ENCODE results near the gene MKLN1. TPM values are rescaled to one million over a fixed set of nuclear protein-coding genes. Genes with fewer than 3 reads are reported as not detected.

The MKLN1 gene
- total RNA-seq, 1 experiment from 2014 or later, result 61.1 TPM

- intact Hi-C loops (cut with micrococcal nuclease; ENCODE audit: unreplicated experiment), result no loop called here
- H3F3A ChIP-seq (ENCODE audit: insufficient read depth, low read depth), result no peaks in the 10 kb centered on the region
- H3K4me2 ChIP-seq, result no peak overlapping the region
- TF ChIP-seq, protein P1, sequence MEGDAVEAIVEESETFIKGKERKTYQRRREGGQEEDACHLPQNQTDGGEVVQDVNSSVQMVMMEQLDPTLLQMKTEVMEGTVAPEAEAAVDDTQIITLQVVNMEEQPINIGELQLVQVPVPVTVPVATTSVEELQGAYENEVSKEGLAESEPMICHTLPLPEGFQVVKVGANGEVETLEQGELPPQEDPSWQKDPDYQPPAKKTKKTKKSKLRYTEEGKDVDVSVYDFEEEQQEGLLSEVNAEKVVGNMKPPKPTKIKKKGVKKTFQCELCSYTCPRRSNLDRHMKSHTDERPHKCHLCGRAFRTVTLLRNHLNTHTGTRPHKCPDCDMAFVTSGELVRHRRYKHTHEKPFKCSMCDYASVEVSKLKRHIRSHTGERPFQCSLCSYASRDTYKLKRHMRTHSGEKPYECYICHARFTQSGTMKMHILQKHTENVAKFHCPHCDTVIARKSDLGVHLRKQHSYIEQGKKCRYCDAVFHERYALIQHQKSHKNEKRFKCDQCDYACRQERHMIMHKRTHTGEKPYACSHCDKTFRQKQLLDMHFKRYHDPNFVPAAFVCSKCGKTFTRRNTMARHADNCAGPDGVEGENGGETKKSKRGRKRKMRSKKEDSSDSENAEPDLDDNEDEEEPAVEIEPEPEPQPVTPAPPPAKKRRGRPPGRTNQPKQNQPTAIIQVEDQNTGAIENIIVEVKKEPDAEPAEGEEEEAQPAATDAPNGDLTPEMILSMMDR (conservative IDR thresholded peaks at IDR 0.05), result no peak
- no peak for TF ChIP-seq EZH2 (IDR thresholded peaks at IDR 0.05; ENCODE audit: low read depth)
- ChIA-PET POLR2A (ENCODE audit: unreplicated experiment) (no interaction called here), CTCF (interaction anchor here (0.5 kb wide), 1 partner anchor 96 kb away, joined by 3 read pairs; no protein-coding TSS in a partner anchor)
- BruUV-seq (replicated peaks), result no TSS peak
- H3K27me3 ChIP-seq (ENCODE audit: insufficient read depth, low read depth), result no peaks in the 10 kb centered on the region
- H3K4me1 ChIP-seq (replicated peaks; ENCODE audit: insufficient read depth), result no peaks in the 10 kb centered on the region
- no peaks in the 10 kb centered on the region for H4K20me1 ChIP-seq (ENCODE audit: insufficient read depth)
- no peaks in the 10 kb centered on the region for H3K36me3 ChIP-seq (ENCODE audit: low read depth)
- H3K9me3 ChIP-seq (ENCODE audit: insufficient read depth, low read depth), result peaks cover 27% of the 10 kb centered on the region
- DNase-seq, result no peak
- H3K9me2 ChIP-seq (ENCODE audit: insufficient read depth), result no peaks in the 10 kb centered on the region
- H3K4me3 ChIP-seq, result no peak overlapping the region
- H3K79me2 ChIP-seq (ENCODE audit: low read depth), result no peaks in the 10 kb centered on the region
- H3K27ac ChIP-seq, result no peak overlapping the region
- H2AFZ ChIP-seq, result no peak overlapping the region
Measured at GRCh38 chr7:131306777-131307176, 20.9 kb upstream of the MKLN1 start.

- CTCF ChIA-PET, result no interaction called here
- H3K36me3 ChIP-seq (ENCODE audit: low read depth), result no peaks in the 10 kb centered on the region
- intact Hi-C loops (cut with micrococcal nuclease; ENCODE audit: unreplicated experiment), result no loop called here
Measured at GRCh38 chr7:131307627-131308026, 20.0 kb upstream of the MKLN1 start.

DNA sequence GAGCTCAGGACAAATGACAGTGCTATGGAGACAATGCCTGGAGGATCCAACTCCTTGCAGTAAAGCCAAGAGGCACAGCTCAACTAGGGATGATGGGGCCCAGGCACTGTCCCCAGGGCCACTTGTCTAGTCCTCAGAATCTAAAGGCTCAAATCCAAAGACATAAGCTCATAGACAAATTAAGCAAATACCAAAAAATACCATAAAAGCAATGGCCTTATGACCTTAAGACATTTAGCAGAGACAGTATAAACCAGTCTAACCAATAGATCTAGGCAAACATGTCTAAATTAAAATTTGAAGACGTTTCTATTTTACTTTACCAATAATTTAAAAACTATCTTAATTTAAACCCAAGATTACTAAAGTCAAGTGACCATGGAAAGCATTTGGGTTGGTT lies 14.8 kb upstream of the MKLN1 start:
- H3K4me2 ChIP-seq, result no peak overlapping the region
- H3K4me3 ChIP-seq, result no peak overlapping the region
- H3K4me1 ChIP-seq (replicated peaks; ENCODE audit: insufficient read depth), result no peaks in the 10 kb centered on the region
- no peaks in the 10 kb centered on the region for H3K79me2 ChIP-seq (ENCODE audit: low read depth)
- ChIA-PET POLR2A (ENCODE audit: unreplicated experiment) (no interaction called here), CTCF (interaction anchor here (1.1 kb wide), 1 partner anchor 9 kb away, joined by 4 read pairs; no protein-coding TSS in a partner anchor)
- no peak for DNase-seq
- intact Hi-C loops (cut with micrococcal nuclease; ENCODE audit: unreplicated experiment), result no loop called here
- peaks cover 30% of the 10 kb centered on the region for H3K9me3 ChIP-seq (ENCODE audit: insufficient read depth, low read depth)
- H3F3A ChIP-seq (ENCODE audit: insufficient read depth, low read depth), result no peaks in the 10 kb centered on the region; the same call in 1 of the 2 replicates
- BruUV-seq (replicated peaks), result no TSS peak
- no peaks in the 10 kb centered on the region for H4K20me1 ChIP-seq (ENCODE audit: insufficient read depth)
- no peaks in the 10 kb centered on the region for H3K36me3 ChIP-seq (ENCODE audit: low read depth)
- H2AFZ ChIP-seq, result no peak overlapping the region
- H3K9me2 ChIP-seq (ENCODE audit: insufficient read depth), result no peaks in the 10 kb centered on the region
- H3K27ac ChIP-seq, result no peak overlapping the region
- no peaks in the 10 kb centered on the region for H3K27me3 ChIP-seq (ENCODE audit: insufficient read depth, low read depth)
- TF ChIP-seq, protein P1 (conservative IDR thresholded peaks at IDR 0.05), result no peak
- TF ChIP-seq EZH2 (IDR thresholded peaks at IDR 0.05; ENCODE audit: low read depth), result no peak

More at GRCh38 chr7:131307627-131308026, 20.0 kb upstream of the MKLN1 start:
- H3K79me2 ChIP-seq (ENCODE audit: low read depth), result no peaks in the 10 kb centered on the region
- no peak for TF ChIP-seq EZH2 (IDR thresholded peaks at IDR 0.05; ENCODE audit: low read depth)
- TF ChIP-seq, protein P1 (conservative IDR thresholded peaks at IDR 0.05), result no peak
- H3F3A ChIP-seq (ENCODE audit: insufficient read depth, low read depth), result no peaks in the 10 kb centered on the region
- no peak overlapping the region for H2AFZ ChIP-seq
- POLR2A ChIA-PET (ENCODE audit: unreplicated experiment), result no interaction called here
- H4K20me1 ChIP-seq (ENCODE audit: insufficient read depth), result no peaks in the 10 kb centered on the region
- H3K9me2 ChIP-seq (ENCODE audit: insufficient read depth), result no peaks in the 10 kb centered on the region
- no peaks in the 10 kb centered on the region for H3K27me3 ChIP-seq (ENCODE audit: insufficient read depth, low read depth)
- peaks cover 30% of the 10 kb centered on the region for H3K9me3 ChIP-seq (ENCODE audit: insufficient read depth, low read depth)
- H3K27ac ChIP-seq, result no peak overlapping the region
- no peaks in the 10 kb centered on the region for H3K4me1 ChIP-seq (replicated peaks; ENCODE audit: insufficient read depth)
- H3K4me2 ChIP-seq, result no peak overlapping the region
- no peak for DNase-seq
- BruUV-seq (replicated peaks), result no TSS peak
- no peak overlapping the region for H3K4me3 ChIP-seq
